GM19240 (cell line): ENCODE results near the gene MTRF1L.
"Not testable (repeated sequence)": the region's sequence is repeated elsewhere in the genome, so short reads cannot be mapped to it uniquely, and the experiment has no call there.

Experiments
- DNase-seq: peaks from one replicate; pipeline ENCODE4 v3.0.0; 2011; ENCODE audit warnings: low spot score; ENCODE audit not compliant: insufficient read length

MTRF1L gene

DNA sequence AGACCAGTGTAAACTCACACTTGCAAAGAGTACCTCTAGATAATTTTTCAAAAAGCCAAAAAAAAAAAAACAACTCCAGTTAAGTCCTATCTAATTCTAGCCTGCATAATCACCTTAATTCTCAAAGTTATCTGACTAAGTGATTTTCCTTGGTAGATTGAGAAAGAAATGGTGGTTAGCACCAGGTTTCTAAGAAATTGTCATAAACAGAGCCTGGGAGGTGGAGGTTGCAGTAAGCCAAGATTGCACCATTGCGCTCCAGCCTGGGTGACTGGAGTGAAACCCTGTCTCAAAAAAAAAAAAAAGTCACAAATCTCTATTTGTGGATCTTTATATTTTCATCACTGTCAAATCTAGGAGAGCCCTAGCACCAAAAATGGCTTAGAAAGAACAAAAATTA is 28.6 kb downstream of the MTRF1L start:
- DNase-seq: no peak

DNA sequence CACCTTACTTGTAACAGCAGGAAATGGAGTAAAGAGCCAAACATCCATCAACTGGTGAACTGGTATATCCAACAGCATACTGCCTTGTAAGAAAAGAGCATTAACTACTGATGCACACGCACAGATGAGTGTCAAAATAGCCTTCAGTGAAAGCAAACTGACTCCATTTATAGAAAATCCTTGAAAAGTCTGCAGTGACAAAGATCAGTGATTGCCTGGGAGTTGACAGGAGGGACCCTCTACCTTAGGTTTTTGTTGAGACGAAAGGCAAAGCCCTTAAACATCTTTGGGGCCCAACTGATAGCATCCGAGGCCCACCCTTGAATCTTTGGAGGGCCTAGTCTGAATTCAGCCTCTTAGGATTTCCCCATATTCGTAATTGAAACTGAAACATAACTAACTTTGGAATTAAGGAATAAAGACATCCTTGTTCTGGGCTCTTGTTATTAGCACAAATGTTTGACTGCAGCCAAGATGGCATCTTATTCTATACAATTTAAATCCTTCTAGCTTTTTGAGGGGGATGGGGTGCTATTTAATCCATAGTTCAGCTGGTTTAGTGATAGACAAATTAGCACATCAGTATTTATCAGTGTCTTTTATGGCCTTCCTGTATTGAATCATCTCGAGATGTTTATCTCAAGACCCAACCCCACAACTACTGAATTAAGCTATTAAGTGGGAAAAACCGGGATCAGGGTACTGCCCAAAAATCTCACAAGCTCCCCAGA is 32.7 kb downstream of the MTRF1L start:
- DNase-seq: no peak

DNA sequence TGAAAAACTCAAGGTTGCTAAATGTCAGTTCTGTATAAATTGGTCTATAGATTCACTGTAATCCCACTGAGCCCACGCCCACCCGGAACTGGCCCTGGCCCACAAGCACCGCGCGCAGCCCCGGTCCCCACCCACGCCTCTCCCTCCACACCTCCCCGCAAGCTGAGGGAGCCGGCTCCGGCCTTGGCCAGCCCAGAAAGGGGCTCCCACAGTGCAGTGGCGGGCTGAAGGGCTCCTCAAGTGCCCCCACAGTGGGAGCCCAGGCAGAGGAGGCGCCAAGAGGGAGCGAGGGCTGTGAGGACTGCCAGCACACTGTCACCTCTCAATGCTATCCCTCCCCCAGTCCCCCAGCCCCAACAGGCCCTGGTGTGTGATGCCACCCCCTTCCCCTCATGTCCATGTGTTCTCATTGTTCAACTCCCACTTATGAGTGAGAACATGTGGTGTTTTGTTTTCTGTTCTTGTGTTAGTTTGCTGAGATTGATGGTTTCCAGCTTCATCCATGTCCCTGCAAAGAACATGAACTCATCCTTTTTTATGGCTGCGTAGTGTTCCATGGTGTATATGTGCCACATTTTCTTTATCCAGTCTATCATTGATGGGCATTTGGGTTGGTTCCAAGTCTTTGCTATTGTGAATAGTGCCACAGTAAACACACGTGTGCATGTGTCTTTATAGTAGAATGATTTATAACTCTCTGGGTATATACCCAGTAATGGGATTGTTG is 36.2 kb downstream of the MTRF1L start:
- not testable (repeated sequence) for DNase-seq

DNA sequence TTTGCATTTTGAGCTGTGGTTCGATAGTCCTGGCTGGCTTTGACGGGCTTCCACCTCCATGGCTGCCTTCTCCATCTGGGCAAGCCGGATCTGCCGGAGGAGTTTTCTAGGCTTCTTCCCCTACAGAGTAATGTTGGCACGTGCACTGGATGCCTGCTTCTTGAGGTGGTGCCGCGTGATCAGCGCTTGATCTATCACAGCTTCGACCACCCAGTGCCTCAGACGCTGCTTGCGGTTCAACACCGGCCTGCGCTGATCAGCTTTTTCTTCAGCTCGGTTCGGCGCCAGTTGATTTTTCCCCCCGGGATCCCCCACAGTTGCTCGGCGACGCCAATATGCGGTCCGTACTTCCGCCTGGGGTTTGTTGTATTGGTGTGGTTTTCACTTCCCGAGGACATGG is 43.2 kb downstream of the MTRF1L start:
- DNase-seq: no peak

DNA sequence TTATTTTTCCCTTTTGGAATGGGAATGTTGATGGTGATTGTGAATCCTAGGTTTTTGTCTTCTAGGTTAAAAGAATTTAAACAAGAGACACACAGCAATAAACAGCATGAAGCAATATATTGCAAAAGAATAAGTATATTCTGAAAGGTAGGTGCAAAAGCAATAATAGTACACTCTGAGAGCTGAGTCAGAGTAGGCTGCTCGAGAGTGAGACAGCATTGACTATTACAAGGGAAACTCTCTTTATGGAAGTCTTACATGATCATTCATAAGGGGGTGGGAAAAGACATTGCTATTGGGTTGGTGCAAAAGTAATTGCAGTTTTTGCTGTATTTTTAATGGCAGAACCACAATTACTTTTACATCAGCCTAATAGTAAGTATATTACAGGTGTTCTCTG is 44.7 kb downstream of the MTRF1L start:
- DNase-seq: no peak

DNA sequence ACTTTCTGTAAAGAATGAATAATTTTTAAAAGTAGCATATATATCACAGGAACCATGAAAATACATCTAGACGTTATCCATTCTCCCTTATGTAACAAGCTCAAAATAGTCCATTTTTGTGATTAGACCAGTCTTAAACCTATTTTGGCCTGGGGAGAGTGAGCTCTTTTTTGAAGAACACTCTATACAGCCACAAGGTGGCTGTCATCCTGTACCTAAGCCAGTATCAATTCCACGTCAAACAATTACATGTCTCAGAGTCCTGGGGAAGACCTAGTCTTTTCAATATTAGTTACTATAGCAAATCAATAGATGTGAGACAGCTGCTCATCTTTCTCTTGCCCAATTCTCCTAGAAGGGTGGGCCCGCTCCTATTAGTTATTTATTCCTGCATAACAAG is 48.1 kb downstream of the MTRF1L start:
- DNase-seq: no peak

DNA sequence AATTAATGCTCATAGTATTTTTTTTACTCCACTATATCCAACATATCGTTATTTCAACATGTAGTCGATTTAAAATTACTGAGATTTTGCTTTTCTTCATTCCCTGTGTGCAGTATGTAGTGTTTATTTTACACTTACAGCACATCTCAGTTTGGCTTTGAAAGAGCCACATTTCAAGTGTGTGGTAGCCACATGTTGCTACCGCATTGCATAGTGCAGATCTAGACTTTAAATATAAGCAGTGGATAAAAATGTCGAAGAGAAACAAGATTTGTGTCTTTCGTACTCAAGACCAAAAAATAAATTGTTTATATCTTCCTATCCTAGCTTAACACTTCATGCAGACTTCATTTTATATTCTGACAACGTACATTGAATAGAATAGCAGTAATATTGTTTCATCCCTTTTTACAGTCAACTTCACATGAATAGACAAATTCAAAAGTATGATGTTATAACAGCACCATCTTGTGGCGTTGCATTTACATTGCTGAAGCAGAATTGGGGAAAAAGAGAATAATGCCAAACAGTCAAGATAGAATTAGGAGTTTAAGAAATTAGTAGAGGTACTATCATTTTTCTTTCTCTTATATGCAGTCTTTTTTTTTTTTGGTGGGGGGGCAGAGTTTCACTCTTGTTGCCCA is 49.5 kb downstream of the MTRF1L start:
- DNase-seq: no peak

DNA sequence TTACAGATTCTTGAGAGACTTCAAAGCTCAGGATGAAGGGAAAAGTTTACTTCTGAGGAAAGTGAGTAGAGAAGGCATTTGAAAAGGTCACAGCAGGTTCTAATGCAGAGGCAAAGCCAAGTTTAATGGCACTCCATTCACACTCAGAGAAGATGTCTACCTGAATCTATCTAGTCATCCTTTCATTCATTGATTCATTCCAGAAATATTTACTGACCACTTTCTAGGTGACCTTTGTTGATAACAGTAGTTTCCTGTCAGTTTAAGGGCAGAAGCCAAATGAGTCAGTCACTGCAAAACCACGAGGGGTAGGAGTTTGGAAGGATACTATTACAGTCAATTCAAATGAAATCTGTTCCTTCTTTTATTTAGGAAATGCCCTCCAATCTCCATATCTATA is 50.5 kb downstream of the MTRF1L start:
- DNase-seq: no peak

DNA sequence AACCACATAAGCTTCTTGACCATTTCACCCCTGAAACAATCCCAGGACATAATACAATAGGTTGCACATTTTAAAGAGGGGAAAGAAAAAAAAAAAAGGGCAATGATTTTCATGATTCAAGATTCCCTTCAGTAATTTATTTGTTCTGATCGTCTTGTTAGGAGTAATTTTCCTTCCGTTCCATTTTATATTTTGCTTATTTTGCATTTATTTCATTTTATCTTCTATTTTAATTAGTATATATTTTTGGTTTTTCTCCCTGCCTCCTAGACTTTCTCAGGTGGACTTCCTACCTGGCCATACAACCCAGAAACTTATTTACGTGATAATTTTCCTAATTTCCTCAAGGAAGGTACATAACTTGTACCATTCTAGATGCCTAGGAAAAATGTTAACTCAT is 52.3 kb downstream of the MTRF1L start:
- DNase-seq: no peak

DNA sequence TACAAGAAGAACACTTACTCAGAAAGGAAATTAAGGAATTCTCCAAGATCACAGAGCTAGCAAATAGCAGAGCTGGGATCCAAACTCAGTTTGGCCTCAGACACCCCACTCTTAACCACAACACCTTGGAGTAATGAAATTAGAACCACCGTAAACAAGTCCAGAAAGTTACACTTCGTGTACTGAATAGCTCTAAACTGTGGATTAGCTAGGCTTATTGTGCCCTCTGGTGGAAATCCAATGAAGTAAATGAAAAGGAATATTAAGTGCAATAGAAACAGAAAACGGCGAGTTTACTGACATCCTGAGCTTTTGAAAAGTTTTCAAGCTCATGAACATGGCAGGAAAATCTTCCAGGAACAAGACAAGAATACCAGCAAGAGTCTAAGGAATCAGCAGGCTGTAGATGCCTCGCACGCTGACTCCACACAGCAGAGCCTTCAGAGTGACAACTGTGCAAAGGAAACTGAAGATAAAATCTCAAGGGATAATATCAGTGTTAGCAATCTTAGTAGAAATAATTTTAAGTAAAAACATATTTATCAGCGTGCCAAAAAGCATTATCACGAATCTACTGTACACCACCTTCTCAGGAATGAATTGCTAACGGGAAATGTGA is 54.2 kb downstream of the MTRF1L start:
- no peak for DNase-seq

DNA sequence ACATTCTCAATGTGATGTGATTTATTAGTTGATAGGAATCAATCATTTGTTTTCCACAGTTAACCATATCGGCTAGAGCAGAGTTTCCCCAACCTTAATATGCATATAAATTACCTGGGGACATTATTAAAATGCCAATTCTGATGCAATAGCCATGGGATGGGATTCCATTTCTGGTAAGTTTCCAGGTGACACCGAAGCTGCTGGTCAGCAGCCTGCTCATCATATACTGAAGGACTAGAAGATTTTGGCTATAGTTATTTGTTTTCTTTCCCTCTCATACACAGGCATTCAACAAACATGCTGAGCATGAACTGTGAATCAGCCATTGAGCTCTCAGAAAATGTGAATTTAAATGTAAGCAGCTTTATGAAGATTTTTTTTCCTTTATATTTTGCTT is 55.5 kb downstream of the MTRF1L start:
- no peak for DNase-seq

DNA sequence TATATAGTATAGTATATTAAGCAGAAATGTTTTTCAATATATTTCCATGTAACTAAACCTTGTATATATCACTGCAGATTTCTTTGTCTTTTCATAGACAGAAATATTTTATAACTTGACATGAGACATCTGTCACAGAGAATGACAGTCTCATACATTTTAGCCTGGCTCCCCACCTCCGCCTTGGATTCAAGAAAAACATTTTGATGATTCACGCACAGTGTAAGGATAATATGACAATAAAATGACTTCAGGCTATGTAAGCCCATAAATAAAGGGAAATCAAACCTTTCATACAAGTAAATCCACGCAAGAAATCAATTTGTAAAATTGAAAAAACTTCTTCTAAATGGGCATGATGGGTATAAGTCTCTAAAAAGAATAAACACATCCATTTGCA is 56.0 kb downstream of the MTRF1L start:
- DNase-seq: no peak

DNA sequence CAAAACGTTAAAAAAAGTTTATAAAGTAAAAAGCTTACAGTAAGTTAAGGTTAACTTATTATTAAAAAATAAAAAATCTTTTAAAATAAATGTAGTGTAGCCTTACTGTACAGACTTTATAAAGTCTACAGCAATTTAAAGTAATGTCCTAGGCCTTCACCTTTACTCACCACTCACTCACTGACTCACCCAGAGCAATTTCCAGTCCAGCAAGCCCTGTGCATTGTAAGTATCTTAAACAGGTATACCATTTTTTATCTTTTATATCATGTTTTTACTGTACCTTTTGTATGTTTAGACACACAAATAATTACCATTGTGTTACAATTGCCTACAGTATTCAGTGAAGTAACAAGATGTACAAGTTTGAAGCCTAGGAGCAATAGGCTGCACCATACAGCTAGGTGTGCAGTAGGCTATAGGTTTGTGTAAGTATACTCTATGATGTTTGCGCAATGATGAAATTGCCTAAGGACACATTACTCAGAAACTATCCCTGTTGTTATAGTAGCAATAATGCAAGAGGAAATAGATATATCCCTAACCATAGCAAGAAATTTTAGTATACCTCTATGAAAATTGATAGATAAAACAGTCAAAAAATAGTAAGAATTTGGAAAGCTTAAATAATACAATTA is 59.1 kb downstream of the MTRF1L start:
- no peak for DNase-seq

DNA sequence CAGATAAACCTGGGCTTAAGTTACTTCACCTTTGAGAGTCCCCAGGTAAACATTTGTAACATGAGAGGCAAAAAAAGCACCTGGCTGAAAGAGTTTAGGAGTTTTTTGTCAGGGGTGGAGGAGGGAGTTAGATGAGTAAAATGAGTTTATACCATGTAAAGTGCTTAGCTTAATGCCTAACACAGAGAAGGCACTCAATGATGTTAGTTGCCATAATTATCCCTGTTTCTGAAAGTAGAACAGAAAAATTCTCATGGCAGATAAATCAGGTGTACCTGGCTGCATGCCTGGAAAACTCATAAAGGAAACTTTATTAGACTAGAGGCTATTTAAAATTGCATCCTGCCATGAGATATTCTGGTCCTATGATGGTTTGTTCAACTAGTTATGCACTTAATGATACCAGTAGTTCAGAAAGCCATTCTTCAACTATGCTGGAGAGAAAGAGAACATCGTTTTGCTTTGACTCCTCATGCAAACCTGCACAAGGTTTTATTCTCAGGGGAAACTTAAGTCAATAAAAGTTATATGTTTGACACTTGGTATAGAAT is 60.1 kb downstream of the MTRF1L start:
- no peak for DNase-seq

DNA sequence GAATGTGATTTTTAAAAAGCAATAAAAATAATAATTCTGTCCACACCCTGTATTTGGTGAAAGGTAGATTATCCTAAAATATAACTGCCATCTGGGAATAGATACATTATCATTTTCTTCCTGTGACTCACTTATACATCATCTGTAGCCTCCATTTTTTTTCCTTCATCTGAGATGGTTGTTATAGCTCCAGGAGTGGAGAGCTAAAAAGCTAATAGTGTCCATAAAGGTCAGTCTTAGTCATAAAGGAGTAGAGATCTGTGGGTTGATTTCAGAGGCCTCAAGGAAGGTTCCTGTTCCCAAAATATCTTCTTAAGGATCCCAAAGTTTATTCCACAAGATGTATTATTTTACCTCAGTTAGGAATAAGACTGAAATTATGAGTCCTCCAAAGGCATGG is 60.8 kb downstream of the MTRF1L start:
- no peak for DNase-seq
